Right lobe of liver (tissue), 6 donors: Measurements from ENCODE around the gene TCF7L2. TPM values are rescaled to one million over a fixed set of nuclear protein-coding genes. Genes with fewer than 3 reads are reported as not detected.
"Not testable (repeated sequence)": the region's sequence is repeated elsewhere in the genome, so short reads cannot be mapped to it uniquely, and the experiment has no call there.

Source experiments
- ATAC-seq, 4 donors: fragments of 200-7000 bp; cut with Tn5 transposase; one replicate each; pipeline ENCODE4 v1.9.1; 2020; ENCODE audit warnings: mild to moderate bottlenecking in 4 of 4, moderate library complexity in 4 of 4
- DNase-seq, 3 donors: peaks; one replicate each; pipeline ENCODE4 v3.0.0-alpha.2; 2020
- H3K27ac ChIP-seq, 3 donors: fragments of 200-600 bp; one replicate each; pipeline ENCODE4 v1.8.0; 2022
- H3K27me3 ChIP-seq, 2 donors: fragments of 200-600 bp; one replicate each; pipeline ENCODE4 v1.8.0; 2022
- H3K36me3 ChIP-seq, 4 donors: fragments of 200-600 bp; sonication (generic) in 1 of 4; one replicate each; pipeline versions ENCODE4 v1.5.1 to v1.8.0; 2017 to 2022; ENCODE audit warnings: control low read depth in 1 of 4
- H3K4me1 ChIP-seq, 4 donors: fragments of 200-600 bp; sonication (generic) in 1 of 4; one replicate each; pipeline versions ENCODE4 v1.5.1 to v1.8.0; 2017 to 2022; ENCODE audit warnings: control low read depth in 1 of 4
- H3K4me3 ChIP-seq, 3 donors: fragments of 200-600 bp; one replicate each; pipeline ENCODE4 v1.8.0; 2022
- H3K9me3 ChIP-seq, 4 donors: fragments of 200-600 bp; sonication (generic) in 1 of 4; one replicate each; pipeline versions ENCODE4 v1.5.1 to v1.8.0; 2017 to 2022; ENCODE audit warnings: control low read depth in 1 of 4
- CTCF ChIP-seq, 4 donors: fragments of 200-600 bp in 3 of 4; fragments of 450-650 bp in 1 of 4; IDR thresholded peaks; one replicate each; pipeline versions ENCODE4 v1.5.1 to v1.8.0; 2016 to 2022; ENCODE audit warnings: antibody characterized with exemption in 4 of 4, mild to moderate bottlenecking in 2 of 4
- POLR2A ChIP-seq: fragments of 450-650 bp; IDR thresholded peaks from one replicate; pipeline ENCODE4 v1.6.1; 2017; ENCODE audit warnings: antibody characterized with exemption, mild to moderate bottlenecking
- WGBS: methylation state at CpG from one replicate; pipeline ENCODE4 v1.1.6; 2018; ENCODE audit warnings: low coverage, low lambda C conversion rate; ENCODE audit not compliant: insufficient coverage; ENCODE audit errors: missing lambda C conversion rate; 5-methylcytosine and 5-hydroxymethylcytosine counted together
- intact Hi-C, 2 donors: fragments of 100-400 bp; cut with DNase I; formaldehyde crosslinking; loops; one replicate each; pipeline versions ENCODE4 v1.11.2 to v1.14.1; 2022
- total RNA-seq, 6 experiments: library from RNA; depleted of rRNA in 2 of 6; stranded (reverse); fragments of >200 nt in 2 of 6; fragmentation: NEBNext Ultra II Directional in 3 of 6; extraction: Animal tissue kit (Norgen Biotek cat#: 25700) in 3 of 6; gene quantifications; one replicate each; pipeline versions ENCODE4 v1.1.0 to v1.2.4, GENCODE V29; 2016 to 2023
- donor health status: DM: no; HTN: yes; CAD: no.
- donor health status: DM: no; HTN: no; CAD: no.
- donor health status: DM: no; HTN: no; CAD: no.
- donor health status: DM: no; HTN: yes; CAD: no.
- donor health status: DM: no; HTN: yes; CAD: no.

TCF7L2 gene
- total RNA-seq, 6 experiments from 2014 or later: 9.4 to 33.2 (median 16.7) TPM

- Histone ChIP-seq H3K9me3 (no peaks in the 10 kb centered on the region), H3K27ac (peak overlapping the region; percentile 57 to 63 (median 62)), H3K27me3 (no peaks in the 10 kb centered on the region), H3K4me1 (peaks cover 0 to 48% (median 25%) of the 10 kb centered on the region in 4 donors), H3K36me3 (no peaks in the 10 kb centered on the region), H3K4me3 (no peak overlapping the region)
- TF ChIP-seq POLR2A (no peak), CTCF (IDR thresholded peaks at IDR 0.05) (no peak)
- ATAC-seq (no peak), DNase-seq (no peak)
- 42% methylated on average over 10 of the region's 10 CpGs for WGBS
- intact Hi-C loops: no loop called here
These were observed 111.5 kb downstream of the TCF7L2 start for GRCh38 chr10:113061557-113061956.

GRCh38 chr10:113063043-113063967, 113.3 kb downstream of the TCF7L2 start:
- H3K27me3 ChIP-seq: no peaks in the 10 kb centered on the region
- WGBS: 81% methylated on average over 14 of the region's 14 CpGs
- no peak overlapping the region for H3K27ac ChIP-seq
- no peak overlapping the region for H3K4me3 ChIP-seq
- no peaks in the 10 kb centered on the region for H3K9me3 ChIP-seq
- peaks cover 0 to 54% (median 30%) of the 10 kb centered on the region in 4 donors for H3K4me1 ChIP-seq
- TF ChIP-seq POLR2A: no peak
- intact Hi-C loops: no loop called here
- H3K36me3 ChIP-seq: no peaks in the 10 kb centered on the region
- no peak for ATAC-seq
- no peak for DNase-seq

- no peak for TF ChIP-seq CTCF (IDR thresholded peaks at IDR 0.05)
- no peak for TF ChIP-seq POLR2A
- DNase-seq (no peak), ATAC-seq (no peak)
- Histone ChIP-seq H3K4me1 (peaks cover 0 to 48% (median 29%) of the 10 kb centered on the region in 4 donors), H3K36me3 (no peaks in the 10 kb centered on the region), H3K4me3 (no peak overlapping the region), H3K27ac (no peak overlapping the region), H3K27me3 (no peaks in the 10 kb centered on the region), H3K9me3 (no peaks in the 10 kb centered on the region)
- intact Hi-C loops: no loop called here
- 100% methylated on average over 1 of the region's 5 CpGs for WGBS
These were observed 114.0 kb downstream of the TCF7L2 start for GRCh38 chr10:113064039-113064438.

- H3K9me3 ChIP-seq, intact Hi-C loops, H3K4me3 ChIP-seq, H3K27me3 ChIP-seq, H3K36me3 ChIP-seq: not testable (repeated sequence)
- 69% methylated on average over 8 of the region's 8 CpGs for WGBS
- DNase-seq (peak in 1 of 3 donors; percentile 58), ATAC-seq (peak in 2 of 4 donors; percentile 29 to 42)
- peaks cover 0 to 39% (median 15%) of the 10 kb centered on the region in 4 donors for H3K4me1 ChIP-seq
- H3K27ac ChIP-seq: peak overlapping the region in 1 of 3 donors; percentile 9
These were observed 116.1 kb downstream of the TCF7L2 start for GRCh38 chr10:113066120-113066519.

- intact Hi-C loops: no loop called here
- no peaks in the 10 kb centered on the region for H3K27me3 ChIP-seq
- H3K36me3 ChIP-seq: no peaks in the 10 kb centered on the region
- ATAC-seq: no peak
- WGBS: 67% methylated on average over 4 of the region's 6 CpGs
- H3K4me3 ChIP-seq: no peak overlapping the region
- TF ChIP-seq POLR2A: no peak
- TF ChIP-seq CTCF (IDR thresholded peaks at IDR 0.05): no peak
- H3K9me3 ChIP-seq: no peaks in the 10 kb centered on the region
- peaks cover 0 to 36% (median 13%) of the 10 kb centered on the region in 4 donors for H3K4me1 ChIP-seq
- H3K27ac ChIP-seq: peak overlapping the region in 1 of 3 donors; percentile 24
- DNase-seq: no peak
These were observed 116.7 kb downstream of the TCF7L2 start for GRCh38 chr10:113066561-113067312.
